HT1080 (cell line): ENCODE data around the gene VPS41. TPM values are rescaled to one million over a fixed set of nuclear protein-coding genes. Genes with fewer than 3 reads are reported as not detected.

Source experiments
- DNase-seq: peaks from one replicate; pipeline ENCODE4 v3.0.0-alpha.2; 2015; ENCODE audit warnings: low read depth
- total RNA-seq: library from RNA; depleted of rRNA; stranded (reverse); fragments of >200 nt; shearing (Covaris generic); gene quantifications from 2 replicates; pipeline ENCODE4 v1.2.3, GENCODE V29; 2014

The VPS41 gene
- total RNA-seq, 1 experiment from 2014 or later = 19.9 TPM

- DNase-seq = no peak
Observed at GRCh38 chr7:38817526-38817925, 91.5 kb downstream of the VPS41 start.

GRCh38 chr7:38813768-38814167 lies 95.2 kb downstream of the VPS41 start:
- DNase-seq = no peak

- no peak for DNase-seq
Observed at GRCh38 chr7:38806912-38807311, 102.1 kb downstream of the VPS41 start.

GRCh38 chr7:38801786-38802185 lies 107.2 kb downstream of the VPS41 start:
- no peak for DNase-seq

- DNase-seq = no peak
Observed at GRCh38 chr7:38798552-38799267, 110.3 kb downstream of the VPS41 start.

GRCh38 chr7:38796626-38797501 lies 112.1 kb downstream of the VPS41 start:
- DNase-seq = peak; percentile 34

- peak; percentile 25 for DNase-seq
Observed at GRCh38 chr7:38795593-38795992, 113.4 kb downstream of the VPS41 start.

GRCh38 chr7:38781991-38782390 lies 127.0 kb downstream of the VPS41 start:
- DNase-seq = no peak

- no peak for DNase-seq
Observed at GRCh38 chr7:38777609-38778008, 131.4 kb downstream of the VPS41 start.

GRCh38 chr7:38775506-38776175 lies 133.3 kb downstream of the VPS41 start:
- no peak for DNase-seq

- DNase-seq = no peak
Observed at GRCh38 chr7:38773430-38773829, 135.6 kb downstream of the VPS41 start.

- DNase-seq = no peak
Observed at GRCh38 chr7:38760226-38760625, 148.8 kb downstream of the VPS41 start.

GRCh38 chr7:38759028-38759427 lies 150.0 kb downstream of the VPS41 start:
- DNase-seq = no peak

GRCh38 chr7:38757931-38758330 lies 151.1 kb downstream of the VPS41 start:
- no peak for DNase-seq

- DNase-seq = no peak
Observed at GRCh38 chr7:38756521-38756920, 152.5 kb downstream of the VPS41 start.

- DNase-seq = no peak
Observed at GRCh38 chr7:38753347-38753746, 155.6 kb downstream of the VPS41 start.

- no peak for DNase-seq
Observed at GRCh38 chr7:38751416-38751815, 157.6 kb downstream of the VPS41 start.

GRCh38 chr7:38748056-38748610 lies 160.9 kb downstream of the VPS41 start:
- DNase-seq = no peak

- DNase-seq = peak; percentile 19
Observed at GRCh38 chr7:38746438-38746837, 162.6 kb downstream of the VPS41 start.

- DNase-seq = peak; percentile 76
Observed at GRCh38 chr7:38744746-38745145, 164.2 kb downstream of the VPS41 start.

- DNase-seq = no peak
Observed at GRCh38 chr7:38743899-38744298, 165.1 kb downstream of the VPS41 start.

GRCh38 chr7:38740041-38740440 lies 168.9 kb downstream of the VPS41 start:
- no peak for DNase-seq
